ENCODE measurements around the gene HCFC1R1.
A peak's percentile ranks its signal among the peaks of the same experiment; 100 is the strongest.

HCFC1R1 gene

GRCh38 chr16:3017344-3017743, 6.4 kb downstream of the HCFC1R1 start:
- DNase-seq = no peak

GRCh38 chr16:3015865-3016521, 7.7 kb downstream of the HCFC1R1 start:
- DNase-seq = no peak

- no peak for DNase-seq
Measured at GRCh38 chr16:3014971-3015370, 8.8 kb downstream of the HCFC1R1 start.

- DNase-seq = no peak
Measured at GRCh38 chr16:3013998-3014690, 9.6 kb downstream of the HCFC1R1 start.

- no peak for DNase-seq
Measured at GRCh38 chr16:3013491-3013951, 10.2 kb downstream of the HCFC1R1 start.

GRCh38 chr16:3012828-3013420, 10.8 kb downstream of the HCFC1R1 start, which contains the start of gene CLDN9:
Gene CLDN9, plus strand, starts transcription at chr16:3012923. Its CDS starts 440 bp downstream, at chr16:3013363.
- no peak for DNase-seq

- DNase-seq = no peak
Measured at GRCh38 chr16:3012246-3012645, 11.5 kb downstream of the HCFC1R1 start.

GRCh38 chr16:3010510-3010909, 13.2 kb downstream of the HCFC1R1 start:
- DNase-seq = no peak

GRCh38 chr16:3009568-3010390, 14.0 kb downstream of the HCFC1R1 start:
- no peak for DNase-seq

GRCh38 chr16:3008690-3009037, 15.1 kb downstream of the HCFC1R1 start:
- no peak for DNase-seq

- peak; percentile 50 to 54 for DNase-seq
Measured at GRCh38 chr16:3007957-3008689, 15.6 kb downstream of the HCFC1R1 start.

- DNase-seq = no peak
Measured at GRCh38 chr16:3007059-3007956, 16.4 kb downstream of the HCFC1R1 start.

- peak in 1 of 2 donors; percentile 10 for DNase-seq
Measured at GRCh38 chr16:3004781-3005284, 18.9 kb downstream of the HCFC1R1 start.

GRCh38 chr16:3004319-3004718, 19.4 kb downstream of the HCFC1R1 start:
- DNase-seq = no peak

- DNase-seq = peak; percentile 97 to 99
Measured at GRCh38 chr16:3003582-3004270, 20.0 kb downstream of the HCFC1R1 start.

GRCh38 chr16:3001316-3001715, 22.4 kb downstream of the HCFC1R1 start:
- DNase-seq = no peak

- no peak for DNase-seq
Measured at GRCh38 chr16:3000540-3000939, 23.2 kb downstream of the HCFC1R1 start.

- DNase-seq = no peak
Measured at GRCh38 chr16:2999929-3000328, 23.8 kb downstream of the HCFC1R1 start.

- DNase-seq = no peak
Measured at GRCh38 chr16:2996298-2996697, 27.4 kb downstream of the HCFC1R1 start.

GRCh38 chr16:2992383-2993081, 31.2 kb downstream of the HCFC1R1 start:
- DNase-seq = no peak
